ENCODE measurements around the gene TSHZ1.

The TSHZ1 gene

GRCh38 chr18:75253043-75253442 lies 42.4 kb downstream of the TSHZ1 start:
- DNase-seq (ENCODE audit: low spot score), result no peak
- no peak for TF ChIP-seq CTCF (IDR thresholded peaks at IDR 0.05; ENCODE audit: extremely low read depth, missing control alignments)

- no peak for TF ChIP-seq CTCF (IDR thresholded peaks at IDR 0.05; ENCODE audit: extremely low read depth, missing control alignments)
- no peak for DNase-seq (ENCODE audit: low spot score)
Observed at GRCh38 chr18:75253784-75254183, 43.2 kb downstream of the TSHZ1 start.

- DNase-seq (ENCODE audit: low spot score), result no peak
- no peak for TF ChIP-seq CTCF (IDR thresholded peaks at IDR 0.05; ENCODE audit: extremely low read depth, missing control alignments)
Observed at GRCh38 chr18:75255094-75255493, 44.5 kb downstream of the TSHZ1 start.

- no peak for DNase-seq (ENCODE audit: low spot score)
- no peak for TF ChIP-seq CTCF (IDR thresholded peaks at IDR 0.05; ENCODE audit: extremely low read depth, missing control alignments)
Observed at GRCh38 chr18:75256376-75256775, 45.8 kb downstream of the TSHZ1 start.

GRCh38 chr18:75257605-75258004 lies 47.0 kb downstream of the TSHZ1 start:
- DNase-seq (ENCODE audit: low spot score), result no peak
- no peak for TF ChIP-seq CTCF (IDR thresholded peaks at IDR 0.05; ENCODE audit: extremely low read depth, missing control alignments)

- TF ChIP-seq CTCF (IDR thresholded peaks at IDR 0.05; ENCODE audit: extremely low read depth, missing control alignments), result no peak
- peak; percentile 67 for DNase-seq (ENCODE audit: low spot score)
Observed at GRCh38 chr18:75261430-75262223, 51.0 kb downstream of the TSHZ1 start.

GRCh38 chr18:75262511-75262910 lies 51.9 kb downstream of the TSHZ1 start:
- no peak for DNase-seq (ENCODE audit: low spot score)
- TF ChIP-seq CTCF (IDR thresholded peaks at IDR 0.05; ENCODE audit: extremely low read depth, missing control alignments), result no peak
